Esophagus muscularis mucosa (tissue), 3 donors: Measurements from ENCODE around the gene PKDCC.
"Not testable (repeated sequence)": the region's sequence is repeated elsewhere in the genome, so short reads cannot be mapped to it uniquely, and the experiment has no call there.

ENCODE experiments used
- POLR2A ChIP-seq: fragments of 450-650 bp; IDR thresholded peaks from one replicate; pipeline ENCODE4 v1.6.1; 2017; ENCODE audit warnings: antibody characterized with exemption, moderate library complexity, mild to moderate bottlenecking, low read depth
- TF ChIP-seq, protein P1 (sequence below), 3 experiments: fragments of 200-600 bp in 2 of 3; fragments of 450-650 bp in 1 of 3; sonication (generic) in 2 of 3; IDR thresholded peaks; one replicate each; pipeline ENCODE4 v1.5.1; 2017 to 2019; ENCODE audit warnings: antibody characterized with exemption in 3 of 3, mild to moderate bottlenecking in 2 of 3, moderate library complexity in 1 of 3

DNA sequence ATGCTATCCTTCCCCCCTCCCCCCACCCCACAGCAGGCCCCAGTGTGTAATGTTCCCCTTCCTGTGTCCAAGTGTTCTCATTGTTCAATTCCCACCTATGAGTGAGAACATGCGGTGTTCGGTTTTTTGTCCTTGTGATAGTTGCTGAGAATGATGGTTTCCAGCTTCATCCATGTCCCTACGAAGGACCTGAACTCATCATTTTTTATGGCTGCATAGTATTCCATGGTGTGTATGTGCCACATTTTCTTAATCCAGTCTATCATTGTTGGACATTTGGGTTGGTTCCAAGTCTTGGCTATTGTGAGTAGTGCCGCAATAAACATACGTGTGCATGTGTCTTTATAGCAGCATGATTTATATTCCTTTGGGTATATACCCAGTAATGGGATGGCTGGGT lies 17.9 kb downstream of the PKDCC start:
- TF ChIP-seq, protein P1, sequence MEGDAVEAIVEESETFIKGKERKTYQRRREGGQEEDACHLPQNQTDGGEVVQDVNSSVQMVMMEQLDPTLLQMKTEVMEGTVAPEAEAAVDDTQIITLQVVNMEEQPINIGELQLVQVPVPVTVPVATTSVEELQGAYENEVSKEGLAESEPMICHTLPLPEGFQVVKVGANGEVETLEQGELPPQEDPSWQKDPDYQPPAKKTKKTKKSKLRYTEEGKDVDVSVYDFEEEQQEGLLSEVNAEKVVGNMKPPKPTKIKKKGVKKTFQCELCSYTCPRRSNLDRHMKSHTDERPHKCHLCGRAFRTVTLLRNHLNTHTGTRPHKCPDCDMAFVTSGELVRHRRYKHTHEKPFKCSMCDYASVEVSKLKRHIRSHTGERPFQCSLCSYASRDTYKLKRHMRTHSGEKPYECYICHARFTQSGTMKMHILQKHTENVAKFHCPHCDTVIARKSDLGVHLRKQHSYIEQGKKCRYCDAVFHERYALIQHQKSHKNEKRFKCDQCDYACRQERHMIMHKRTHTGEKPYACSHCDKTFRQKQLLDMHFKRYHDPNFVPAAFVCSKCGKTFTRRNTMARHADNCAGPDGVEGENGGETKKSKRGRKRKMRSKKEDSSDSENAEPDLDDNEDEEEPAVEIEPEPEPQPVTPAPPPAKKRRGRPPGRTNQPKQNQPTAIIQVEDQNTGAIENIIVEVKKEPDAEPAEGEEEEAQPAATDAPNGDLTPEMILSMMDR (IDR thresholded peaks at IDR 0.05) = not testable (repeated sequence)
- TF ChIP-seq POLR2A = not testable (repeated sequence)
